GM21737 (cell line): Measurements from ENCODE around the gene SLC9B1.
A peak's percentile ranks its signal among the peaks of the same experiment; 100 is the strongest.

Experiments used
- ATAC-seq: cut with Tn5 transposase; IDR thresholded peaks from one replicate; pipeline ENCODE4 v1.9.1; 2021; ENCODE audit warnings: mild to moderate bottlenecking, moderate library complexity; ENCODE audit not compliant: unreplicated experiment

SLC9B1 gene

GRCh38 chr4:103019308-103020124, at the start of gene SLC9B1:
SLC9B1 (minus strand) TSS chr4:103019705; CDS start chr4:102991711, 27,994 bp downstream.
- peak; percentile 100 for ATAC-seq

DNA sequence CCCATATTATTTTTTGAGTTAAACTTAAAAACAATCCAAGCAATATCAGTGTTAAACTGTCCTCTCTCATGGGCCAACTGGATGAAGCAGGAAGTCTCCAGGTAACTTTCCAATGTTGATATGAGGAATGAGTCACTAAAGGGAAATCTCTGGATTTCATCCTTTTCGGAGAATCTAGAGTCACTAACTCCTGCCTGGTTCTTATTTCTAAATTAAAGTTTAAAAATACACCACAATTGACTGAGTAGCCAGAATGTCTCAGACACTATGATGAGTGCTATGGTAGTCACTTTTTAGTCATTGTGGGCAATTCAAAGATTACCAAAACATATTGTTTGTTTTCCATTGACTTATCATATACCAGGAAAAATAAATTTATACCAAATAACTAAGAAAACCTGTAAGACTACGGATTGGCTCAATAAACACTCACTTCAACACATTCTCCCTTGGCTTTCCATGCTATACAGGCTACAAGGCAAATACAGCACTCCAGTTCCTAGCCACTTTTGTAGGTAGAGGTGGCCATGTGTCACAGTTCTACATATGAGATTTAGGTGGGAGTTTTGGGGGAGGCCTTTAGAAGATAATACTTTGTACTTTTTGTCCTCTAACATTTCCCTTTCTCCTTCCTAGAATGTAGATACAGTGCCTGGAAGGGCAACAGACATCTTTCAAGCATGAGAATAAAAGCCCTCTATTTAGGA, 48.5 kb upstream of the SLC9B1 start:
- no peak for ATAC-seq

DNA sequence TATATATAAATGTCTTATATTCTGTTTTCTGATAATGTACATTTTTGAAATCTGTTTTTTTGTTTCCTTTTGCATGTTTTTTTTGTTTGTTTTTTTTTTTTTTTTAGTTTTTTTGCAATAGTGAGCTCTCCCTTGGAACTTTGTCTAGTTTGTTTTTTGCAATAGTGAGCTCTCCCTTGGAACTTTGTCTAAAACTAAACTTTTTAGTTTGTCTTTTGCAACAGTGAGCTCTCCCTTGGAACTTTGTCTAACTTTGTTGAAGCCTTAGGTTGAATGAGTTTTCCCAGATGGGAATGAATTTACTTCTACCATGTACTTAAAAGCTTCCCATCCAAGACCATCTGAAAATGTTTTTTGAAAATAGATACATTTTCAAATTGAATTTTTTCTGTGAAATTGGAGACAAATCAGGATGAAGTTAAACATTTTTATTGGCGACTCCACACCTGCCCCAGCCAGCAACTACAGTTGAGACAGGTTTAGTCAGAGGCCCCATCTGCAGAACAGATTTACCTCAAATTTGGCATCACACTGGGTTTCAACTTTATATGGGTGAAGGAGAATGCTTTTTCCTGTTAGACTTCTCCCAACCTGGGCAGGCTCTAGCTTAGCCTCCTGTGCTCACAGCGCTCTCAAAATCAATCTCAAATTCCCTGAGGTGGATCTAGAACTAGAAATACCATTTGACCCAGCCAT, 41.1 kb upstream of the SLC9B1 start:
- ATAC-seq: no peak

GRCh38 chr4:103054030-103054429, 34.5 kb upstream of the SLC9B1 start:
- no peak for ATAC-seq

- no peak for ATAC-seq
Observed at GRCh38 chr4:103052779-103053178, 33.3 kb upstream of the SLC9B1 start.

DNA sequence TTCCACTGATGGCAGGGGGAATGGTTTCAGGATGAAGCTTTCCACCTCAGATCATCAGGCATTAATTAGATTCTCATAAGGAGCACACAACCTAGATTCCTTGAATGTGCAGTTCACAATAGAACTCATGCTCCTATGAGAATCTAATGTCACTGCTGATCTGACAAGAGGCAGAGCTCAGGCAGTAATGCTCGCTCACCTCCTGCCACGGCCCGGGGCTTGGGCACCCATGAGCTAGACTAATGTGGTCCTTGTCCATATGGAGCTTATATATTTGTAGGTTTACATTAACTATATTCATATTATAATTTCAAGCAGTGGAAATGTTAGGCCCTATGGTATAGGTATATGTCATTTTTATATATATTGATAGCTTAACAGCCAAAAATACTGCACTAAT, 32.6 kb upstream of the SLC9B1 start:
- ATAC-seq: no peak

- no peak for ATAC-seq
Observed at GRCh38 chr4:103050736-103051436, 31.4 kb upstream of the SLC9B1 start.

DNA sequence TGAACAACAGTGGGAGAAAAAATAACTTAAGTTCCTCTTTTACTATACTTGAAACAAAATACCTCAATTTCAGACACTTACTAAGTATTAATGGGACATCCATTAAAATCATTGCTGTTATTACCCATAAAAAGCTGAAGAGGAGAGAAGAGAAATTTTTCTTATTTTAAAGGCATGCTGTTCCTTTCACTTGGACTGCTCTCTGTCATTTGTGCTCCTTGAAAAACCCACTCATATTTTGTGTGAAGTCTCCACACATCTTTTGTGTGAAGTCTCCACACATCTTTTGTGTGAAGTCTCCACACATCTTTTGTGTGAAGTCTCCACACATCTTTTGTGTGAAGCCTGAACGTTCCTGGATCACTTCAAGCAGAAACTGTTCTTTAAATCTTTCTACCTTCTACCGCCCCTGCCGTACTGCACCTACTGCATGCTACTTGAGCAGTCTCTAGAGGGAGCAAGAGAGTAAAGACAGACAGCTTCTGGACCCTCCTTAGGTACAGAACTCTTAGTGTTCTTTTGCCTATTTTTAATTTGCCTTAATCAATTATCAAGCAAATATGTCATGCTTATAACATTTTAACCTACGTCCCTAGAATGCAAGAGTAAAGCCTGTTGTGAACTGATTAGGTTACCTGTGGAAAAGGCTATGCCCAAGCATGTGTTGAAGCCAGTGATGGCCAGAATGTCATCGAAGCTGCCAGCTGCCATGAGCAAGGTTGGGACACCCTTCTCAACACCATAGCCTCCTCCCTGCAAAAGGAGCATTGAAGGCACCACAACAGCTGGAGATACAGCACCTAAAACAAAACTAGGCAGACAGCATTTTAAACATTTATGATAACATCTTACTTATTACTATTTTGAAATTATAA, 27.1 kb upstream of the SLC9B1 start:
- ATAC-seq: peak; percentile 90

- no peak for ATAC-seq
Observed at GRCh38 chr4:103044183-103044582, 24.7 kb upstream of the SLC9B1 start.

- no peak for ATAC-seq
Observed at GRCh38 chr4:103036169-103036568, 16.7 kb upstream of the SLC9B1 start.

- peak; percentile 65 for ATAC-seq
Observed at GRCh38 chr4:103032574-103032973, 13.1 kb upstream of the SLC9B1 start.

GRCh38 chr4:103030791-103031190, 11.3 kb upstream of the SLC9B1 start:
- no peak for ATAC-seq

DNA sequence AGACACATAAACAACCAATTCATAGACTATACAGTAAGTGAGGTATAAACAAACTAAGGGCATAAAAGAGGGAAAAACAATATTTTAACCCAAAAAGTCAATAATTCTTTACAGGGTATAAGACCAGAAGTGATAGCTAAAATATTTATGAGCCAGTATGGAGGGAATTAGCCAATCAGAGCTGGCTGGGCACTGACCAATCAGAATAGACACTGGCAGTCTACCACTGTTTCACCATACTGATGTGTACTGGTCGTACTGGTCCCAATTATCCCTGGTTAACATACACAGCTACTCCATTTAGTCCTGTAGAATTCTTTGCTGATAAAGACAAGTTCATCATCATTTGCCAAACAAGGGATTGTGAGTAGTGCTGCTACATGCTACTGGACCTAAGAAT, 9.8 kb upstream of the SLC9B1 start:
- ATAC-seq: no peak

DNA sequence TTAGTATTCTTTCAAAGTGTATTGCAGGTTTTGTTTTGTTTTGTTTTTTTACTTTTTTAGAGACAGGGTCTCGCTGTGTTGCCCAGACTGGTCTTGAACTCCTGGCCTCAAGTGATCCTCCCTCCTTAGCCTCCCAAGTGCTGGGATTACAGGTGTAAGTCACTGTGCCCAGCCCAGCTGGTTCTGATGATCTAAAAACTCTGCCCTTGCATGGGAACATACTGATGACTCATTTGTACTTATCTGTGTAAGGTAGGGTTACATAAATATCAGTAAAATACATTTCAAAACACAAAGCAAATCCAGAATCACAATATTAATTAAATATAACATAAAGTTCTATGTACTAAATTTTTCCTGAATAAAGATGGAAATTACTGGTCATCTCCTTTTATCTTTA, 7.4 kb upstream of the SLC9B1 start:
- ATAC-seq: no peak

DNA sequence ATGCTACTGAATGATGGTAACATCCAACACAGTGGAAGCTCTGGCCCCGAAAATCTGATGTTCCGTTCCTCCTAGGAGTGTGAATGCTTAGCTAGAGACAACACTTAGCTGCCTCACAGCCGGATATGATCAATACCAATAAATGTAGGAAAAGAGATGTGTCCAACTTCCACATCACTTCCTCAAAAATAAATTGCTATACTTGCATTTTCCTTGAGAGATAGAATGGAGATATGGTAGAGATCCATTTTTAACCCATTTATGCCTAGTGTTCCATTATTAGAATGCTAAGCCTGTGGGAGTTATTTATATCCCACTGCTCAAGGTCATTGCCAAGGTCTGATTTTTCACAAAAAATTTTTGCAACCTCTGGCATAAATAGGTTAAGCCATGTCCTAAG, 5.5 kb upstream of the SLC9B1 start:
- ATAC-seq: no peak

- ATAC-seq: no peak
Observed at GRCh38 chr4:103021120-103021519, 1.6 kb upstream of the SLC9B1 start.

DNA sequence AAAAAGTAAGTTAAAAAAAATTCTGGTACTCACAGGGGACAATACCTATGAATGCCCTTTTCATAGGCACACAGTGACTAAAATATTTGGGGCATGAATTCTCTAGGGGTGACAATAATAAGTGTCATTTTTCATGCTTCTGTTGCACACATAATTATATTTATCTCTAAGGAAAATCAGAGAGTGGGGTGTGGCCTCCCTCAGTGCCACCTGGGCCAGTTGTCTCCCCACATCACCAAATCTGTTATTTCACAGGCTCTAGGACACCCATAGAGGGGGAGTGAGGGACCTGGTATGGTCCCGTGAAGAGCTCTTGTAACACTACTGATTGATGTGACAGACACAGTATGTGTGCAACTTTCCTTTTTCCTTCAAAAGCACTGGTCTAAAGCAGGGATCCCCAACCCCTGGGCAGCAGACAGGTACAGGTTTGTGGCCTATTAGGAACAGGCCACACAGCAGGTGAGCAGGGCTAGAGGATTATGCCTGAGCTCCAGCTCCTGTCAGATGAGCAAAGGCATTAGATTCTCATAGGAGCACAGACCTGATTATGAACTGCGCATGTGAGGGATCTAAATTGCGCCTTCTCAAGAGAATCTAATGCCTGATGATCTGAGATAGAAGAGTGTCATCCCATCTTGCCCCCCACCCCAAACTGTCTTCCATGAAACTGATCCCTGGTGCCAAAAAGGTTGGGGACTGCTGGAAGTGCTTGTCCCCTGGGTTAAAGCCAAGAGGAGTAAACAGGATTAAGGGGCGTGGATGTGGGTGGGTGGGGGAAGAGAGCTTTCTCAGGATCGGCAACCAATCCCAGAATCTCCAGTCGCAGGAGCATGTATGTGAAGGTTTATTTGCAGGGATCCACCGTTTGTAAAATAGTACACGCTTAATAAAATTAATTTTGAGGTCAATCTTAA, 856 bp downstream of the SLC9B1 start:
- ATAC-seq: no peak

GRCh38 chr4:103012551-103012950, 7.0 kb downstream of the SLC9B1 start:
- ATAC-seq: no peak

GRCh38 chr4:103012060-103012459, 7.4 kb downstream of the SLC9B1 start:
- no peak for ATAC-seq
